IPS DF 4.7 (cell line): ENCODE measurements around the gene PTH.

ENCODE experiments used
- DNase-seq: peaks from one replicate; pipeline ENCODE4 v3.0.0-alpha.2; 2013; ENCODE audit warnings: low spot score; ENCODE audit errors: extremely low read depth

PTH gene

DNA sequence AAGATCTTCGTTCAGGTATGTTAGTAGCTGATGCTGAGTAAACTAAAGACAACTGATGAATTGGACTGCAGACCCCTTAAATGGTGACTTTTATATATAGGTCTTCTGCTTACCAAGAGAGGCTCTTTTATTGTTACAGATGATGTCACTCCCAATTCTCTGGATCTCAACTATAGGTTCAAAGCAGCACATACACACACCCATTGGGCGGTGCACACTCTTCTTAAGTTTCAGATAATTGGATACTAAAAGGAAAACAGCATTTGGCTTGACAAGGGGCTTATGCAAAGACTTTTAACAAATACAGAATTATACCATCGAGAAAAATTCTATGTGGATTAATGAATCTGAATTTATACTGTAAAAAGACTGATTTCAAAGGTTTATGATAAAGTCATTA is at the start of gene PTH:
Gene PTH (minus strand): TSS at position 69 of the 400 bp plus-strand sequence. CDS start 3,142 bp downstream, outside the sequence.
- no peak for DNase-seq

DNA sequence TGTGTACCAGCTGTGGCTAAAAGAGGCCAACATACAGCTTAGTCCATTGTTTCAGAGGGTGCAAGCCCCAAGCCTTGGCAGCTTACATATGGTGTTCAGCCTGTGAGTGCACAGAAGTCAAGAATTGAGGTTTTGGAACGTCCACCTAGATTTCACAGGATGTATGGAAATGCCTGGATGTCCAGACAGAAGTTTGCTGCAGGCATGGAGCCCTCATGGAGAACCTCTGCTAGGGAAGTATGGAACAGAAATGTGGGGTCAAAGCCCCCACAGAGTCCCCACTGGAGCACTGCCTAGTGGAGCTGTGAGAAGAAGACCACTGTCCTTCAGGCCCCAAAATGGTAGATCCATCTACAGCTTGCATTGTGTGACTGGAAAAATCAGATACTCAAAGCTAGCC is 42.2 kb upstream of the PTH start:
- DNase-seq = no peak

DNA sequence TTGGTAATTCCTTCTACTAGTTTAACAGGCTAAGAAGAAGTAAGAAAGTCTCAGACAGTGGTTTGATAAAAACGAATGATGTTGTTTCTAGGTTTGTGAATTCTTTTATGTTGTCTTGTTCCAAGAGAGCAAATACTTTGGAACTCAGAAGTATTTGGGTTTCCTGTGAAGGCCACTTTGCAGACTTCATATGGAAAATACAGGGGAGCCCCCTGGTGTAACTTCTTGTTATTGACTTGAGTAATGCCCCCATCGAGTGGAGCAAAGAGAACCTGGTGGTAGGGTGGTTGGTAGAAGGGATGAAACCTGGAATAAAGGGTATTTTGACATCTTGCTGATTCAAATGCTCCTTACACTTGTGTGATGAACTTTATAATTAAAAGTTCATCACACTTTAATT is 40.0 kb upstream of the PTH start:
- DNase-seq = peak; percentile 1

DNA sequence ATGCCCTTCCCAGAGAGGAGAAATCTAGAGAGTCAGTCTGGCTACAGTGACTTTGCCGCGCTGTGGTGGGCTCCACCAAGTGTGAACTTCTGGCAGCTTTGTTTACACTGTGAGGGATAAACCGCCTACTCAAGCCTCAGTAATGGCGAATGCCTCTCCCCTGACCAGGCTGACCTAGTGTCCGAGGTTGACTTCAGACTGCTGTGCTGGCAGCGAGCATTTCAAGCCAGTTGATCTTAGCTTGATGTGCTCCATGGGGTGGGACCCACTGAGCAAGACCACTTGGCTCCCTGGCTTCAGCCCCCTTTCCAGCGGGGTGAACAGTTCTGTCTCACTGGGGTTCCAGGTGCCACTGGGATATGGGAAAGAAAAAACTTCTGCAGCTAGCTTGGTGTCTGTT is 38.6 kb upstream of the PTH start:
- no peak for DNase-seq

DNA sequence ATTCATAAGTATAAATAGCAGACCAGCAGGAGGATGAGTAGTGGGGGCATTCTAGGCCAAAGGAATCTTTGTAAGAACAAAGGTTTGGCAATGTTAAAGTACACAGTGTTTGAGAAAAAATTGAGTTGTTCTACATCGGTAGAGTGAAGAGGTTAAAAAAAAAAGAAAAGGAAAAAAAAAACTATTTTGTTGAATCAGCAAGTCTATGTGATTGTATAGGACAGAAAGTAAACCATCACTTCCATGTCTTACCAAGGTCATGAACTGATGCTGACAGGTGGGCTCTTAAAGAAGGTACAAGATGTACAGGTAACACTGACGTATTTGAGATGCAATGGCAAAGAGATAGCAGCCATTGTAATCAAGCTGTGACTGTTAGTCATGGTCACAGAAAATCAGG is 29.5 kb upstream of the PTH start:
- DNase-seq = no peak

DNA sequence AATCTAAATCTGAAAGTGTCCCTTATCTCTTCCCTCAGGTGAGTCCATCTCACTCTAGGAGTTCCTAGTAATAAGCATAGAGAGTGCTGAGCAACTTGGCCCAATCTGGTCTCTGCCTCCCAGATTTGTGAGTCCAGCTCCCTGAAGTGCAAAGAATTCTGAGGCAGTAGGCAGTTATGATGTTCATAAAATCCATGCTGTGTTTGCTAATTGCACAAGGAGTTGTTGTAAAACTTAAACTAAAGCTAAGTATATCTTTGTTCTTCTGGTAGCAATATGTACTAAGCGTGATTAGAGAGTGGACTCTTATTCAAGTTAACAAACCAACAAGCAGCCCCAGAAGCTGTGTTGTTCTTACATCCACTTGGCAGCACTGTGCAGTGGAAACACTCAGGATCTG is 7.6 kb upstream of the PTH start:
- no peak for DNase-seq

DNA sequence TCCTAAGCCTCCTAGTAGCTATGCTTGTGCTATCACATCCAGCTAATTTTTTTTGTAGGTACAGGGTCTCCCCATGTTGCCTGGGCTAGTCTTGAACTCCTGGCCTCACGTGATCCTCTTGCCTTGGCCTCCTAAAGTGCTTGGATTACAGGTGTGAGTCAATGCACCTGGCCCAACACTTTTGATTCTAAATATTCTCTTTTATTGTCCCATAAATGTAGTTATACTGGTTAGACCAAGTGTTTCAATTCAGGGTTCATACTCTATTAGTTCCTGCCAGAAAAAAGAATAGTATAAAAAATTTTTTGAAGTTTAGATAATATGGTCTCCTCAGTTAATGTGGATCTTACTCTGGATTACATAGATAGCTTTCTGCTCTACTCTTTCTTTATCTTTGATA is 6.7 kb upstream of the PTH start:
- no peak for DNase-seq

DNA sequence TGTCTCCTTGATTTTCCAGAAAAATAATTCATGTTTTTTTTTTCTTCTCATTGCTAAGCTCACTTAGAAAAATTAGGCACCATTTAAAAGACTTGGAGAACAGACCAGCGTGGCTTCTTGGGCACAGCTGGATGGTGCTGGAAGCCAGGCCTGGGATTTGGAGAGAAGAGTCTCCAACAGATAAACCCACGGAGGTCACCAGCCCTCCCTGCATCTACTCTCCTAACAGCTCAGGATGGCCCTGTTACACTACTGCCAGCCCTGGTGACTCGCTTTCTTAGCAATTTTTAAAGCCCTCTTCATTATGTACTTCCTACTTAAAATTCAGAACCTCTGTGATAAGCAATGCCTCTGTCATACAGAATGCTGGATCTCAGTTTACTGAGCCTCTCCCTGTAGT is 1.7 kb downstream of the PTH start:
- DNase-seq = no peak

DNA sequence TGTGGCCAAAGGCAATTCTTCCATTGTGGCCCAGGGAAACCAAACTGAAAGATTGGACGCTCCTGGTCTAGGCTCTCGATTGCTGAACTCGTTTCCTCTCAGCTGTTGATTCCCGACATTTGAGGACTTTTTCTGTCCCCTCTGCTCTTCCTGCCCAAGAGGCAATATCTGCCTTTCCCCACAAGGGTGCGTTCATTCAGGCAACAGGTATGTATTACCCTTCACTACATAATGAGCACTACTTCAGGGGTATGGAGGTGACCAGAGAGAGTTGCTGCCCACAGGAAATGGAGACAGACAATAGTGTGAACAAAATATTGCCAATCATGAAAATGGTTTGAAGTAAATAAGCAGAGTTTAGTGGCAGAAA is 8.2 kb downstream of the PTH start:
- DNase-seq = no peak

DNA sequence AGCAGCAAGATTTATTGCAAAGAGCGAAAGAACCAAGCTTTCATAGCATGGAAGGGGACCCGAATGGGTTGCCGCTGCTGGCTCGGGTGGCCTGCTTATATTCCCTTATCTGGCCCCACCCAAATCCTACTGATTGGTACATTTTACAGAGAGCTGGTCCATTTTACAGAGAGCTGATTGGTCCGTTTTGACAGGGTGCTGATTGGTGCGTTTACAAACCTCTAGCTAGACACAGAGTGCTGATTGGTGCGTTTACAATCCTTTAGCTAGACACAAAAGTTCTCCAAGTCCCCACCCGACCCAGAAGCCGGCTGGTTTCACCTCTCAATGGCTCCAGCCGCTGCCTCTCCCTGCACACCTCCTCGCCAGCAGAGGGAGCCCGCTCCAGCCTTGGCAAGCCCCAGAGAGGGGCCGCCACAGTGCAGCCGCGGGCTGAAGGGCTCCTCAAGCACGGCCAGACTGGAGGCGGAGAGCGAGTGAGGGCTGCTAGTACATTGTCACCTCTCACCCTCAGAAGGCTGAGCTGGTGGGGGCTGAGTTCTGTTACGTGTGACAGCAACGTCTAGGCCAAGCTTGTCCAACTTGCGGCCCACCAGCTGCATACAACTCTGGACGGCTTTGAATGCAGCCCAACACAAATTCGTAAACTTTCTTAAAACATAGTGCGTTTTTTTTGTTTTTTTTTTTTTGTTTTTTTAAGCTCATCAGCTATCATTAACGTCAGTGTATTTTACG is 8.7 kb downstream of the PTH start:
- DNase-seq = no peak

DNA sequence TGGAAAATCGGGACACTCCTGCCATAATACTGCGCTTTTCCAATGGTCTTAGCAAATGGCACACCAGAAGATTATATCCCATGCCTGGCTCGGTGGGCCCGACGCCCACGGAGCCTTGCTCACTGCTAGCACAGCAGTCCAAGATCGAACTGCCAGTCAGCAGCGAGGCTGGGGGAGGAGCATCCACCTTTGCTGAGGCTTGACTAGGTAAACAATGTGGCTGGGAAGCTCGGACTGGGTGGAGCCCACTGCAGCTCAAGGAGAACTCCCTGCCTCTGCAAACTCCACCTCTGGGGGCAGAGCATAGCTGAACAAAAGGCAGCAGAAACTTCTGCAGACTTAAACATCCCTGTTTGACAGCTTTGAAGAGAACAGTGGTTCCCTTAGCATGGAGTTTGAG is 15.6 kb downstream of the PTH start:
- no peak for DNase-seq

DNA sequence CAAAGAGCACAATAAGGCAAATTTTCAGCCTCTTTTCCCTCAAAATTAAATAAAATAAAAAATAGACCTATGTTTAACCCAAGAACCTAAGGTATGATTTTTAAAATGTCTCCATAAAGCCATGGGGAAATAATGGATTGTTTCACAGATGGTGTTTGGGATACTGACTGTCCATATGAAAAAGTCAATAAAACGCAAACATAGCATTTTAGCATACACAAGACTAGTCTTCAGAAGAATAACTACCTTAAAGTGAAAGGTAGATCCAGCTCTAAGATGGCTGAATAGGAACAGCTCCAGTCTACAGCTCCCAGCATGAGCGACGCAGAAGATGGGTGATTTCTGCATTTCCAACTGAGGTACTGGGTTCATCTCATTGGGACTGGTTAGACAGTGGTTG is 16.1 kb downstream of the PTH start:
- no peak for DNase-seq

DNA sequence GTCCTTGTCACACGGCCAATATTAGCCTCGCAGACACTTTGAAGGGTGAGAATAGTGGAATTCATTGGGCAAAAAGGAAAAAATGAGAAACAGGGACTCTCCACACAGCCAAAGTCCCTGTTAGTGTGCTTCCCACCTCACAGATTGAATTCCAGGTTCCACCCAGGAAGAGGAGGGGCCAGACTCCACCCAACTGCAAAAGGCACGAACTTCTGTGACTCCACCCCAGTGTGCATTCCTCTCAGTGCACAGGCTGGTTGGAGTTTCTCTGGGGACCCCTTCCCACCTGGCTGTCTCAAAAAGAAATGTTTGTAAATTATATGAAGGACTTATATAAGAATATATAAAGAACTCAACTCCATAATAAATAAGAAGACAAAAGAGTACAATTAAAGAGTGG is 20.7 kb downstream of the PTH start:
- DNase-seq = no peak

DNA sequence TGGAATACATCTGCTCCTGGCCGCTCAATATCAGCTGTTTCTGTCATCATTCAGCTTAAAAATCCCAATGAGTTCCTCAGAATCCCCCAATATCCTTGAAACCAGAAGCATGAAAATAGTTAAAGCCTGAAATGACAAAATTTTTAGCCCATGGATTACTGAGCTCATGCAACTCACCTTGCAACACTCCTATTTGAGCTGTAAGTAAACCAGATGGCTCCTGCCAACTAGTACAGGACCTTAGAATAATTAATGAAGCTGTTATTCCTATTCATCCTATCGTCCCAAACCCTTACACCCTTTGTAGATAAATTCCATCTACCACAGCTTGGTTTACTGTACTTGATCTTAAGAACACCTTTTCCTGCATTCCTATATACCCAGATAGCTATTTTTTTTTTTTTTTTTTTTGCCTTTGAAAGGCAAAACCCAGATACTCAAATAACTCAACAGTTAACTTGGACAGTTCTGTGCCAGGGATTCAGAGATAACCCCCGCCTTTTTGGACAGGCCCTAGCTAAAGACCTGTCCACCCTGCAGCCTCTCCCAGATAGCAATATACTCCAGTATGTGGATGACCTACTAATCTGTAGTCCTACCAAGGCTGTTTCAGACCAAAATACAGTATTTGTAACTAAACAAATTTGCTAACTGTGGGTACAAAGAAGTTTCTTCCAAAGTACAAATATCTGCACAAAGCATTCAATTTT is 22.6 kb downstream of the PTH start:
- DNase-seq = no peak

DNA sequence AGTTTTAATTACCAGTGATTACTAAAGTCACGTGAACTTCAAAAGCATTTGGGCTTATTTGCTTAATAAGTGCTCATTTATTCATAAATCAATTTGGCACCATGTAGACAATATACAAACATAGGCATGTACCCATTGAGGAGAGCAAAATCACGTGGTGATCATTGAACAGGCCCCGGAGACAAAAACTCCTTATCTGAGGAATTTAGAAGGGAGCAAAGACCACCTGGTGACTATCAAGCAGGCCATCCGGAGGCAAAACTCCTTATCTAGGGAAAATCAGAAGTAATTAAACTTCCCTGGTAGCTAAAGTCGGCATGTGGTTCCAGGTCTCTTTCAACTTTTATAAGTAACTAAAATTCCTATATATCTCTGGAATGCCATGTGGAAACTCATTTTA is 27.0 kb downstream of the PTH start:
- DNase-seq = no peak

DNA sequence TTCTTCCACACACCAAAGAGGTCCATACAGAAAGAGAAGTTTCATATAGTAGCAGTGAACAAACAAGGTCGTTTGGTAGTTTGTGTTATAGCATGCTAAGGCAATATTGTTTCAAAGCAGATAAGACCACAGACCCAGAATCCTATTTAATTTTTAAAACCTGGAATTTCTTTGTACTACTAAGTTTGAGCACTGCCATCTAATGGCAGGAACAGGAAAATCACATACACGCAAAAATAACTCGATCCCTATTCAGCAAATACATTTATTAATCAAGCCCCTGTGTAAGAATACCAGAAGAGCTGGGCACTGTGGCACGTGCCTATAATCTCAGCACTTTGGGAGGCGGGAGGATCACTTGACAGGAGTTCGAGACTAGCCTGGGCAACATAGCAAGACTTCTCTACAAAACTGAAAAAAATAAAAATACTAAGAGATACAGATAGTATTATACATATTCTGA is 29.9 kb downstream of the PTH start:
- no peak for DNase-seq

DNA sequence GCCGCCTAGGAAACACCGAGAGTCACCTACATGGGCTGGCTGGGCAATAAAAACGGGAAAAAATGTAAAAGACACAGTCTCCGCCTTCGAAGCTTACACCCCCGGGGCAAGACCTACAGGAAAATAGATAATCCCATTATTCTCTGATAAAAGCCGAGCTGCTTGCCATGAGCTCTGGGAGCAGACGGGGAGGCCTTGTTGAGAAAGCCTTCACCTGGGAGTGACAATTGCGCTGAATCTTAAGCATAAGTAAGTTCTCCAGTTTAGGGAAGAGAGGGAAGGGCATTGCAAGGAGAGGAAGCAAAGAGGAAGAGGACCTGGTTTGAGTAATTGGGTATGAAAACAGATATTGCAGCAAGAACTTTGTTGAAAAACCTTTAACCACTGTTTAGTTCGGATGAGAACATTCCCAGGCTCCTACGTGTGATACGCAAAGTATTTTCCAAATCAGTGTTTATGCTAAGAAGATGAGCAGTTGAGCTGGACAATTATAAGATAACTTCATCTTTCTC is 32.0 kb downstream of the PTH start:
- DNase-seq = no peak

DNA sequence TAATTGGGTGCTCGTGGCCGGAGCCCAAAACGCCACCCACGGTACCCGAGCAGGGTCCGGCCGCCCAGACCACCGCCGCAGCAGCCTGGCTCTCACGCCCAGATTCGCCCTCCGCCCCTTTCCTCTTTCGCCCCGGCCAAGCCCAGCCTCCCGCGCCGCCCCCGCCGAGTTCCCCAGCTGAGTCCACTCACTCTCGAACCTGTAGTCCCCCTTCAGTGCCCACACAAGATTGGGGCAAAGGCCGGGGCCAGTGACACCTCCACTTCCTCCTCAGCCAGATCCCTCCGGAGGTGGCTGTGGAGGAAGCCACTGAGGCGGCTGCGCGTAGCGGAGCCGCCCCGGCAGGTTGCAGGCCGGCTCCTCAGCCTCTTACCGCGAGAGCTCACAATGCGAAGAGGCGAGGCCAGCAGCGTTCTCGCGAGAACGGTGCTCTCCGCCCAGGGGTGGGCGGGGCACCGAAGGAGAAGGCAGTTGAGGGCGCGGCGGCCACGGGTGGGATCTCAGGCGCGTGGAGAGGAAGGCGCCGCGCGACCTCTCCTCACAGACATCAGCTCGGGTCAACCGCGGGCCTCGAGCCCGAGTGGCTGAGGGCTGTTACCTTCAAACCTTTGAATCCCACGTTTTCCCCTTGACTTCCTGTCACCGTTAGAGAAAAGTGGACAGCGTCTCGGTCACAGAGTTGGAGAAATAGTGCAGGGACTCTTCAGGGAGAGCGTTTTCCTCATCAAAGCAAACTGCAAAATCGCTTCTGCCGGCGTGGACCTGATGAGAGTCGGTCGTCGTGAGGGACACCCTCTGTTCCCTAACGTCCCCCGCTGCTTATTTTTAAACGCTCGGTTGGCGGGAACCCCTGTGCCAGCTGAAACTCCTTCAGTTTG is 32.7 kb downstream of the PTH start, which contains the start of gene BTBD10:
Gene BTBD10 (minus strand): TSS at position 322 of the 878 bp plus-strand sequence. CDS start 18,098 bp downstream, outside the sequence.
- DNase-seq = no peak

DNA sequence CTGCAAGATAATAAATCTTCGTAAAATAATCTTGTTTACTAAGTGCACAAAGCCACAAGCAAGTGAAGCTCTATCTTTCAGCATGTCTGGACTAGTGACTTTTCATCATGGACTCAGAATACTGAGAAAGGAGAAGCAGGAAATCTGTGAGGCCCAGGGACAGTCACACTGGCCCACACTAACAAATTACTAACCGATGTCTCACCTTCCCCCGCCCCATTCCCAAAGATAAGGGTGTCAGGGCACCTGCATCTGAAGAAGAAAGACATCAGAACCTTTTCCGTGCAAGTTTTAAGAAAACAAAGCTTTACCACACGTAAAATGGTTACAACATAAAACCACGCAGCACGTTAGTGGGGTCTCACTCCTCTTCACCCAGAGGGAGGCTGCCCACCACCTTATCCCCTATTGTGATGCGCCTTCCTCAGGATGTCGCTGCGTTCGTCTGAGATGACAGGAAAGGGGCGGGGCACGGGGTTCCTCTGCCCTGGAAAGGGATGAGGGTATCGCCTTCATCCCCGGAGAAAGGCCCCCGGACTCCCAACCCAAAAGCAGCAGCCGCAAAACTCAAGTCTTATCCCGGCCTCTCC is 33.4 kb downstream of the PTH start:
- DNase-seq = no peak

DNA sequence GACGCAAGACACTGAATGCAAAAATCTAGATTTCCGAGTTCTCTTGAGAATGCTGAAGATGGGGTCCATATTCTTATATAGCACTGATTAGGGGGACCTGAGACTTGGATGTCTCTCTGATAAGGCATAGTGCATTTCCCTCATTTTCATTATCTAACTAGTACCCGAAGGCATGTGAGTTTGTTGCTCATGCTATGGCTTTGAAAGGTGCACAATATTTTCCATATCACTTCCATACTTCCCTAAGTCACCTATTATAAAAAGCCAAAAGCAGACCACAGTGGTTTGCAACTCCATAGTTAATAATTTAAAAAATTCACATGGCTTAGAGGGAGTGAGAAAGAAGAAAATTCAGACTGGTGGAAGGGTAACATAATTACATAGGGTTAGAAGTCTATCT is 34.5 kb downstream of the PTH start:
- no peak for DNase-seq

DNA sequence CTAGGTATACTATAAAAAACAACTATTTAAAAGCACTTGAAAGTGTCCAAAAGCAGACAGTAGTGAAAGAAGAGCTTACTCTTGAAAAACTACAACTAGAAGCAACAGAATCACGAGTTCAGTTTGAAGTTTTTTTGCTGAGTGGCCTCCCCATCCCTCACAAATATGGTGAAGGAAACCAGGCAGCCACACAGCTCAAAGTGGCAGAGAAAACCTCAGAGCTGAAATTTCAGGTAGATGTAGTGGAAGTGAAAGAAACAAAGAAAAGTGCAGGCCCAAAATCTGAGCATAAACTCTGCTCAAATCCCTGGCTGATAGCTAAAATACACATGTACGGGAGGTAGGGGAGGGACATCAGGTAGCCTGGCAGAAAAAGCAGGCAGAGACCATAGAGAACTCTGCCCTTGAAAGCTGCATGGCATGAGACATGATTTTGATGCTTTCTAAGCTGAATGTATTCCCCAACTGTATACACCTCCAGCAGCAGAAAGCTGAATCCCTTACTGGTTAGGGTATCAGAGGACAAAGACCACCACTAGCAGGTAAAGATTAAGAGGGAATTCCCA is 44.9 kb downstream of the PTH start:
- no peak for DNase-seq
